Lung microvascular endothelial cell (primary cell): ENCODE data around the gene LSM4. TPM values are rescaled to one million over a fixed set of nuclear protein-coding genes. Genes with fewer than 3 reads are reported as not detected.

Experiments
- DNase-seq, 2 donors: peaks; one replicate each; pipeline versions ENCODE4 v3.0.0 to v3.0.0-alpha.2; 2010; ENCODE audit warnings: low read depth in 2 of 2
- total RNA-seq: library from RNA; depleted of rRNA; stranded (reverse); fragments of >200 nt; gene quantifications from 2 replicates; pipeline ENCODE4 v1.2.1, GENCODE V29; 2014

The LSM4 gene
- total RNA-seq, 1 donor from 2014 or later: 86.1 TPM

GRCh38 chr19:18278521-18279265 is 44.2 kb downstream of the LSM4 start:
- peak; percentile 24 to 37 for DNase-seq

- DNase-seq: peak; percentile 87
These were observed 48.0 kb downstream of the LSM4 start for GRCh38 chr19:18274781-18275356.

GRCh38 chr19:18274219-18274780 is 48.6 kb downstream of the LSM4 start, which contains the start of gene IQCN:
Gene IQCN, minus strand, starts transcription at chr19:18274452. Its CDS starts 4,974 bp downstream, at chr19:18269478.
- peak; percentile 28 to 65 for DNase-seq

- DNase-seq: no peak
These were observed 49.2 kb downstream of the LSM4 start for GRCh38 chr19:18273561-18274218.

- peak in 1 of 2 donors; percentile 13 for DNase-seq
These were observed 51.4 kb downstream of the LSM4 start for GRCh38 chr19:18271433-18271841.

- DNase-seq: no peak
These were observed 52.5 kb downstream of the LSM4 start for GRCh38 chr19:18270326-18270725.

- no peak for DNase-seq
These were observed 53.7 kb downstream of the LSM4 start for GRCh38 chr19:18269070-18269723.

GRCh38 chr19:18266771-18267686 is 55.8 kb downstream of the LSM4 start:
- DNase-seq: no peak

- DNase-seq: no peak
These were observed 57.3 kb downstream of the LSM4 start for GRCh38 chr19:18265582-18265981.

GRCh38 chr19:18264971-18265540 is 57.8 kb downstream of the LSM4 start:
- DNase-seq: no peak

- no peak for DNase-seq
These were observed 58.6 kb downstream of the LSM4 start for GRCh38 chr19:18264137-18264854.

GRCh38 chr19:18263324-18264136 is 59.3 kb downstream of the LSM4 start:
- DNase-seq: no peak

GRCh38 chr19:18262917-18263316 is 60.0 kb downstream of the LSM4 start:
- no peak for DNase-seq

GRCh38 chr19:18262144-18262543 is 60.7 kb downstream of the LSM4 start:
- no peak for DNase-seq

- DNase-seq: no peak
These were observed 61.4 kb downstream of the LSM4 start for GRCh38 chr19:18261474-18261873.

GRCh38 chr19:18259893-18260292 is 63.0 kb downstream of the LSM4 start:
- DNase-seq: no peak

- DNase-seq: no peak
These were observed 65.1 kb downstream of the LSM4 start for GRCh38 chr19:18257503-18258470.
